ENCODE results near the gene SHB. TPM values are rescaled to one million over a fixed set of nuclear protein-coding genes. Genes with fewer than 3 reads are reported as not detected.

The SHB gene
- total RNA-seq, 1 experiment from 2014 or later, result 28.7 TPM

- no TSS peak for BruUV-seq (replicated peaks)
- no peaks in the 10 kb centered on the region for H3K27me3 ChIP-seq (ENCODE audit: insufficient read depth, low read length)
- DNase-seq (ENCODE audit: low read depth, low spot score) (no peak), ATAC-seq (no peak)
- no peaks in the 10 kb centered on the region for H3K9me3 ChIP-seq (ENCODE audit: control insufficient read depth in 1 of 2, insufficient read depth in 1 of 2, low read depth in 1 of 2, low read length in 2 of 2)
- ChIA-PET POLR2A (no interaction called here), RAD21 (ENCODE audit: low non-redundant PET in 1 of 2, low total read pairs in 2 of 2, uncharacterized antibody in 2 of 2, unreplicated experiment in 2 of 2) (no interaction called here), CTCF (no interaction called here)
- H3K36me3 ChIP-seq (ENCODE audit: control insufficient read depth in 1 of 2, insufficient read depth in 2 of 2, low read length in 2 of 2), result peaks cover 0 to 13% of the 10 kb centered on the region in 2 experiments; a peak in 1 of 4 replicates
- intact Hi-C loops (cut with micrococcal nuclease), result no loop called here
- H3K9me2 ChIP-seq (ENCODE audit: insufficient read depth), result no peaks in the 10 kb centered on the region
- H3K4me3 ChIP-seq (replicated peaks in 1 of 2; ENCODE audit: low read depth in 1 of 2, low read length in 2 of 2), result no peak overlapping the region
- TF ChIP-seq TCF7L2 (IDR thresholded peaks at IDR 0.05; ENCODE audit: borderline replicate concordance, extremely low read depth, insufficient read depth, insufficient read length) (no peak), SP1 (IDR thresholded peaks at IDR 0.05; ENCODE audit: low read depth) (no peak), ZFX (IDR thresholded peaks at IDR 0.05) (no peak), JUND (IDR thresholded peaks at IDR 0.05) (no peak), MAX (IDR thresholded peaks at IDR 0.05) (no peak), SIN3A (IDR thresholded peaks at IDR 0.05; ENCODE audit: low read depth) (no peak), ZNF274 (IDR thresholded peaks at IDR 0.05; ENCODE audit: low read depth, low read length) (no peak), EGR1 (IDR thresholded peaks at IDR 0.05; ENCODE audit: low read depth) (no peak), EZH2phosphoT487 (IDR thresholded peaks at IDR 0.05; ENCODE audit: borderline replicate concordance) (no peak), CBX3 (IDR thresholded peaks at IDR 0.05; ENCODE audit: low read depth) (no peak), POLR2A (IDR thresholded peaks at IDR 0.05; ENCODE audit: borderline replicate concordance, extremely low read depth, insufficient read depth, insufficient read length) (no peak), POLR2AphosphoS5 (IDR thresholded peaks at IDR 0.05; ENCODE audit: low read depth, low read length) (no peak), FOSL1 (IDR thresholded peaks at IDR 0.05; ENCODE audit: low read depth) (no peak), EZH2 (IDR thresholded peaks at IDR 0.05) (no peak)
- TF ChIP-seq, protein P1, sequence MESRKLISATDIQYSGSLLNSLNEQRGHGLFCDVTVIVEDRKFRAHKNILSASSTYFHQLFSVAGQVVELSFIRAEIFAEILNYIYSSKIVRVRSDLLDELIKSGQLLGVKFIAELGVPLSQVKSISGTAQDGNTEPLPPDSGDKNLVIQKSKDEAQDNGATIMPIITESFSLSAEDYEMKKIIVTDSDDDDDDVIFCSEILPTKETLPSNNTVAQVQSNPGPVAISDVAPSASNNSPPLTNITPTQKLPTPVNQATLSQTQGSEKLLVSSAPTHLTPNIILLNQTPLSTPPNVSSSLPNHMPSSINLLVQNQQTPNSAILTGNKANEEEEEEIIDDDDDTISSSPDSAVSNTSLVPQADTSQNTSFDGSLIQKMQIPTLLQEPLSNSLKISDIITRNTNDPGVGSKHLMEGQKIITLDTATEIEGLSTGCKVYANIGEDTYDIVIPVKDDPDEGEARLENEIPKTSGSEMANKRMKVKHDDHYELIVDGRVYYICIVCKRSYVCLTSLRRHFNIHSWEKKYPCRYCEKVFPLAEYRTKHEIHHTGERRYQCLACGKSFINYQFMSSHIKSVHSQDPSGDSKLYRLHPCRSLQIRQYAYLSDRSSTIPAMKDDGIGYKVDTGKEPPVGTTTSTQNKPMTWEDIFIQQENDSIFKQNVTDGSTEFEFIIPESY (IDR thresholded peaks at IDR 0.05; ENCODE audit: extremely low read depth, insufficient replicate concordance, low read length), result no peak
- TF ChIP-seq, protein P2, sequence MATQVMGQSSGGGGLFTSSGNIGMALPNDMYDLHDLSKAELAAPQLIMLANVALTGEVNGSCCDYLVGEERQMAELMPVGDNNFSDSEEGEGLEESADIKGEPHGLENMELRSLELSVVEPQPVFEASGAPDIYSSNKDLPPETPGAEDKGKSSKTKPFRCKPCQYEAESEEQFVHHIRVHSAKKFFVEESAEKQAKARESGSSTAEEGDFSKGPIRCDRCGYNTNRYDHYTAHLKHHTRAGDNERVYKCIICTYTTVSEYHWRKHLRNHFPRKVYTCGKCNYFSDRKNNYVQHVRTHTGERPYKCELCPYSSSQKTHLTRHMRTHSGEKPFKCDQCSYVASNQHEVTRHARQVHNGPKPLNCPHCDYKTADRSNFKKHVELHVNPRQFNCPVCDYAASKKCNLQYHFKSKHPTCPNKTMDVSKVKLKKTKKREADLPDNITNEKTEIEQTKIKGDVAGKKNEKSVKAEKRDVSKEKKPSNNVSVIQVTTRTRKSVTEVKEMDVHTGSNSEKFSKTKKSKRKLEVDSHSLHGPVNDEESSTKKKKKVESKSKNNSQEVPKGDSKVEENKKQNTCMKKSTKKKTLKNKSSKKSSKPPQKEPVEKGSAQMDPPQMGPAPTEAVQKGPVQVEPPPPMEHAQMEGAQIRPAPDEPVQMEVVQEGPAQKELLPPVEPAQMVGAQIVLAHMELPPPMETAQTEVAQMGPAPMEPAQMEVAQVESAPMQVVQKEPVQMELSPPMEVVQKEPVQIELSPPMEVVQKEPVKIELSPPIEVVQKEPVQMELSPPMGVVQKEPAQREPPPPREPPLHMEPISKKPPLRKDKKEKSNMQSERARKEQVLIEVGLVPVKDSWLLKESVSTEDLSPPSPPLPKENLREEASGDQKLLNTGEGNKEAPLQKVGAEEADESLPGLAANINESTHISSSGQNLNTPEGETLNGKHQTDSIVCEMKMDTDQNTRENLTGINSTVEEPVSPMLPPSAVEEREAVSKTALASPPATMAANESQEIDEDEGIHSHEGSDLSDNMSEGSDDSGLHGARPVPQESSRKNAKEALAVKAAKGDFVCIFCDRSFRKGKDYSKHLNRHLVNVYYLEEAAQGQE (IDR thresholded peaks at IDR 0.05; ENCODE audit: low read depth), result no peak
- no peak overlapping the region for H3K27ac ChIP-seq (ENCODE audit: low read depth, low read length)
- H3K9ac ChIP-seq (ENCODE audit: low read length), result no peak overlapping the region
- H2AFZ ChIP-seq (ENCODE audit: low read depth, low read length, poor library complexity, severe bottlenecking), result no peak overlapping the region
- H3K4me1 ChIP-seq (ENCODE audit: control insufficient read depth in 1 of 2, insufficient read depth in 2 of 2, low read length in 2 of 2), result peaks cover 59 to 69% of the 10 kb centered on the region in 2 experiments
- peaks cover 5% of the 10 kb centered on the region; the same call in 1 of the 2 replicates for H3K79me2 ChIP-seq (ENCODE audit: insufficient read depth, low read length)
- no peaks in the 10 kb centered on the region; the same call in 1 of the 2 replicates for H4K20me1 ChIP-seq (ENCODE audit: insufficient read depth)
- H3K4me2 ChIP-seq (ENCODE audit: low read length), result no peak overlapping the region
Observed at GRCh38 chr9:37939575-37940095, 129.4 kb downstream of the SHB start.
